ENCODE measurements around the gene FOXP1.

The FOXP1 gene

GRCh38 chr3:71176366-71176765 lies 407.2 kb downstream of the FOXP1 start:
- DNase-seq (ENCODE audit: low spot score) = no peak

GRCh38 chr3:71175691-71176365 lies 407.7 kb downstream of the FOXP1 start:
- DNase-seq (ENCODE audit: low spot score) = no peak

- DNase-seq (ENCODE audit: low spot score) = no peak
These were observed 410.6 kb downstream of the FOXP1 start for GRCh38 chr3:71172951-71173350.

- DNase-seq (ENCODE audit: low spot score) = no peak
These were observed 411.3 kb downstream of the FOXP1 start for GRCh38 chr3:71172189-71172588.

- no peak for DNase-seq (ENCODE audit: low spot score)
These were observed 412.3 kb downstream of the FOXP1 start for GRCh38 chr3:71171247-71171646.

- DNase-seq (ENCODE audit: low spot score) = no peak
These were observed 414.6 kb downstream of the FOXP1 start for GRCh38 chr3:71168880-71169411.

- DNase-seq (ENCODE audit: low spot score) = no peak
These were observed 415.3 kb downstream of the FOXP1 start for GRCh38 chr3:71168121-71168721.

- no peak for DNase-seq (ENCODE audit: low spot score)
These were observed 416.9 kb downstream of the FOXP1 start for GRCh38 chr3:71166339-71167240.

GRCh38 chr3:71164881-71165280 lies 418.6 kb downstream of the FOXP1 start:
- DNase-seq (ENCODE audit: low spot score) = no peak

- DNase-seq (ENCODE audit: low spot score) = no peak
These were observed 420.2 kb downstream of the FOXP1 start for GRCh38 chr3:71163198-71163918.

- DNase-seq (ENCODE audit: low spot score) = no peak
These were observed 421.3 kb downstream of the FOXP1 start for GRCh38 chr3:71162221-71162620.

- no peak for DNase-seq (ENCODE audit: low spot score)
These were observed 422.6 kb downstream of the FOXP1 start for GRCh38 chr3:71160785-71161546.

GRCh38 chr3:71156062-71156665 lies 427.4 kb downstream of the FOXP1 start:
- no peak for DNase-seq (ENCODE audit: low spot score)

- DNase-seq (ENCODE audit: low spot score) = no peak
These were observed 428.7 kb downstream of the FOXP1 start for GRCh38 chr3:71154846-71155245.

- DNase-seq (ENCODE audit: low spot score) = no peak
These were observed 429.8 kb downstream of the FOXP1 start for GRCh38 chr3:71153713-71154112.

GRCh38 chr3:71152892-71153265 lies 430.6 kb downstream of the FOXP1 start:
- no peak for DNase-seq (ENCODE audit: low spot score)

GRCh38 chr3:71152039-71152891 lies 431.3 kb downstream of the FOXP1 start:
- no peak for DNase-seq (ENCODE audit: low spot score)

- DNase-seq (ENCODE audit: low spot score) = no peak
These were observed 433.3 kb downstream of the FOXP1 start for GRCh38 chr3:71149959-71150954.
